ENCODE results near the gene EEIG1.

DNA sequence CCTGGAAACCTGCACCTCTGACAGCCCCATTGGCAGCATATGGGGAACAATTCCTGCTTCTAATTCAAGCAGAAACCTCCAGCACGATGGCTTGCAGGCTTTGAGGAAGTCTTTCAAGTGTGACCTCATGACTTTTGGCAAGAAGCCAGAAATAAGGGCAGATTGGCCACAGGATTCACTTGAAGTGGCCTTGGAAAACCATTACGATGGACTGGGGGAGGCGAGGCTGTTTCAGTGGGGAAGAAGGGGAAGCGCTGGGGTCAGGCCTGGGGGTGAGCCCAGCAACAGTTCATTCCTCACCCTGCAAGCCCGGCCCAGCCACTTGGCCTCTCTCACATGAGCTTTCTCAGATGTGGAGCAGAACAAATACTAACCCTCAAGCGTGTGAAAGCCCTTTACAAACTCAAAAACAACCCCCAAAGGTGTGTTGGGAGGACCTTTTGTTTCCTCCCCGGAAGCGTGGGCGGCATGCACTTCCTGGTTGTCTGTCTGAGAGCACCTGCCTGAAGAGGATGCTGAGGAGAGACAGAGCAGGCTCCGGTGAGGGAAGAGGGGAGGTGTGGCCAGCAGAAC, 26.9 kb upstream of the EEIG1 start:
- TF ChIP-seq HDAC6 (IDR thresholded peaks at IDR 0.05; ENCODE audit: unreplicated experiment) = no peak
- TF ChIP-seq POLR2AphosphoS5 (IDR thresholded peaks at IDR 0.05; ENCODE audit: low read length) = peak; percentile 51; the same call in 1 of the 2 replicates
- 0 out of 2 replicates have a peak, but pooled peaks have one; percentile 28 for TF ChIP-seq CHD4 (IDR thresholded peaks at IDR 0.05)
